Measurements from ENCODE around the gene CKMT2.

GRCh38 chr5:81302596-81302995, 69.5 kb downstream of the CKMT2 start:
- no peak for TF ChIP-seq MAFK (IDR thresholded peaks at IDR 0.05; ENCODE audit: low read depth, low read length)
- TF ChIP-seq TAF1 (IDR thresholded peaks at IDR 0.05; ENCODE audit: low read depth, low read length) = no peak
- TF ChIP-seq PHF8 (conservative IDR thresholded peaks at IDR 0.05; ENCODE audit: low read depth, low read length) = no peak
- no peak for TF ChIP-seq ATF2 (IDR thresholded peaks at IDR 0.05; ENCODE audit: low read length)
- no peak for TF ChIP-seq CTCF (IDR thresholded peaks at IDR 0.05; ENCODE audit: control extremely low read depth in 1 of 3, insufficient read depth in 1 of 3, low read depth in 1 of 3, low read length in 3 of 3)
- TF ChIP-seq POLR2A (IDR thresholded peaks at IDR 0.05; ENCODE audit: control extremely low read depth in 1 of 2, low read depth in 2 of 2, low read length in 2 of 2) = no peak
- TF ChIP-seq RBBP5 (IDR thresholded peaks at IDR 0.05; ENCODE audit: borderline replicate concordance, low read depth, low read length) = no peak
- no peak for TF ChIP-seq JUN (IDR thresholded peaks at IDR 0.05; ENCODE audit: low read depth, low read length)
- TF ChIP-seq EP300 (IDR thresholded peaks at IDR 0.05; ENCODE audit: borderline replicate concordance in 1 of 2, low read depth in 2 of 2, low read length in 2 of 2) = no peak
- TF ChIP-seq KDM1A (IDR thresholded peaks at IDR 0.05; ENCODE audit: borderline replicate concordance, low read length) = no peak
- no peak for TF ChIP-seq ZNF274 (IDR thresholded peaks at IDR 0.05; ENCODE audit: borderline replicate concordance, extremely low read depth, low read length)

Data from H1 (cell line).